ENCODE measurements around the gene EMX1.

Gene EMX1

GRCh38 chr2:72886505-72887031 is 30.8 kb upstream of the EMX1 start:
- Histone ChIP-seq H3K79me2 (ENCODE audit: insufficient read depth, low read depth) (no peaks in the 10 kb centered on the region), H3K36me3 (ENCODE audit: insufficient read depth) (no peaks in the 10 kb centered on the region), H3K27ac (no peak overlapping the region), H3K9ac (no peak overlapping the region), H4K20me1 (ENCODE audit: insufficient read depth) (no peaks in the 10 kb centered on the region), H3K4me1 (ENCODE audit: low read depth, poor library complexity, severe bottlenecking) (peaks cover 8% of the 10 kb centered on the region), H3K4me3 (IDR thresholded peaks at IDR 0.05; ENCODE audit: insufficient read depth, low read depth, low read length) (no peak overlapping the region), H2AFZ (ENCODE audit: low read depth) (peak overlapping the region; percentile 100), H3K4me2 (peak overlapping the region; percentile 99), H3K27me3 (ENCODE audit: insufficient read depth, low read depth) (peaks cover 14% of the 10 kb centered on the region)
- TF ChIP-seq CTCF (conservative IDR thresholded peaks at IDR 0.05; ENCODE audit: low read depth, low read length): no peak

GRCh38 chr2:72887032-72887739 is 30.1 kb upstream of the EMX1 start, which contains the start of gene SPR:
SPR (plus strand) TSS chr2:72887408; CDS start chr2:72887433, 25 bp downstream.
- Histone ChIP-seq H3K27ac (no peak within 1 kb of the TSS), H3K4me3 (IDR thresholded peaks at IDR 0.05; ENCODE audit: insufficient read depth, low read depth, low read length) (peak within 1 kb of the TSS; percentile 88), H3K9ac (peak within 1 kb of the TSS; percentile 49; the same call in 1 of the 2 replicates), H4K20me1 (ENCODE audit: insufficient read depth) (no peaks in the 10 kb centered on the region), H3K4me1 (ENCODE audit: low read depth, poor library complexity, severe bottlenecking) (peaks cover 8% of the 10 kb centered on the region), H2AFZ (ENCODE audit: low read depth) (peak within 1 kb of the TSS; percentile 100), H3K4me2 (peak within 1 kb of the TSS; percentile 99), H3K79me2 (ENCODE audit: insufficient read depth, low read depth) (no peaks in the 10 kb centered on the region), H3K27me3 (ENCODE audit: insufficient read depth, low read depth) (peaks cover 14% of the 10 kb centered on the region), H3K36me3 (ENCODE audit: insufficient read depth) (no peaks in the 10 kb centered on the region)
- TF ChIP-seq CTCF (conservative IDR thresholded peaks at IDR 0.05; ENCODE audit: low read depth, low read length): no peak

- Histone ChIP-seq H3K27me3 (ENCODE audit: insufficient read depth, low read depth) (peaks cover 14% of the 10 kb centered on the region), H3K4me1 (ENCODE audit: low read depth, poor library complexity, severe bottlenecking) (peaks cover 8% of the 10 kb centered on the region), H3K79me2 (ENCODE audit: insufficient read depth, low read depth) (no peaks in the 10 kb centered on the region), H4K20me1 (ENCODE audit: insufficient read depth) (no peaks in the 10 kb centered on the region), H3K27ac (no peak overlapping the region), H3K4me2 (peak overlapping the region; percentile 99), H2AFZ (ENCODE audit: low read depth) (peak overlapping the region; percentile 100), H3K36me3 (ENCODE audit: insufficient read depth) (no peaks in the 10 kb centered on the region), H3K9ac (peak overlapping the region; percentile 49; the same call in 1 of the 2 replicates), H3K4me3 (IDR thresholded peaks at IDR 0.05; ENCODE audit: insufficient read depth, low read depth, low read length) (peak overlapping the region; percentile 88)
- peak; percentile 93 for TF ChIP-seq CTCF (conservative IDR thresholded peaks at IDR 0.05; ENCODE audit: low read depth, low read length)
Observed at GRCh38 chr2:72887740-72888437, 29.4 kb upstream of the EMX1 start.

GRCh38 chr2:72888438-72889202 is 28.7 kb upstream of the EMX1 start:
- Histone ChIP-seq H3K27me3 (ENCODE audit: insufficient read depth, low read depth) (peaks cover 14% of the 10 kb centered on the region), H3K4me3 (IDR thresholded peaks at IDR 0.05; ENCODE audit: insufficient read depth, low read depth, low read length) (no peak overlapping the region), H2AFZ (ENCODE audit: low read depth) (no peak overlapping the region), H3K79me2 (ENCODE audit: insufficient read depth, low read depth) (no peaks in the 10 kb centered on the region), H3K4me1 (ENCODE audit: low read depth, poor library complexity, severe bottlenecking) (peaks cover 8% of the 10 kb centered on the region), H3K27ac (no peak overlapping the region), H3K4me2 (peak overlapping the region; percentile 99), H3K36me3 (ENCODE audit: insufficient read depth) (no peaks in the 10 kb centered on the region), H3K9ac (no peak overlapping the region), H4K20me1 (ENCODE audit: insufficient read depth) (no peaks in the 10 kb centered on the region)
- TF ChIP-seq CTCF (conservative IDR thresholded peaks at IDR 0.05; ENCODE audit: low read depth, low read length): no peak

All from KMS-11 (cell line).